Activated T-cell treated with anti-CD3 and anti-CD28 coated beads, Interleukin-2, amount 50 U/mL, for 48 hours (primary cell): Measurements from ENCODE around the gene RIOK3.
"Not testable (repeated sequence)": the region's sequence is repeated elsewhere in the genome, so short reads cannot be mapped to it uniquely, and the experiment has no call there.

ENCODE experiments used
- DNase-seq, 2 experiments: peaks; one replicate each; pipeline ENCODE4 v3.0.0-alpha.2; 2020

Gene RIOK3

DNA sequence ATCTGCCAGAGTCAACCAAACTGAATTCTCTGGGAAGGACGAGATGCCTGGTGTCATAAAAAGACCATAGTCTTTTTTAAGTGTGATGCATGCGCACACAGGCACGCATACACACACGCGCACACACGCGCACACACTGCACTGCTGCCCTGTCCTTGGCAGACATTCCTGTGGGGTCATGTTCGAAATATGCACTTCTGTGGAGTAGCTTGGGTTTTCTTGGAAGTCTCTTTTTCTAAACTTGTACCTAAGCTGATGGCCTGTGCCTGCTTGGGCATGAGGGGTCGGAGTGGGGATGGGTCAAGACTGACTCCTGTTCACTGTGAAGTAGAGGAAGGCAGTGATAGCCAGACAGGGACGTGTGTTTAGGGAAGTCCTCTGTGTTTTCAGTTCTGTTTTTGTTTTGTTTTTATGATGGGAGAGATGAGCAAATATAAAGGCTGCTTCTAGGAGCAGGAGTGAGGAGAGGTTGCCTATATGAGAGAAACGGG is 46.2 kb downstream of the RIOK3 start:
- no peak for DNase-seq

- no peak for DNase-seq
Observed at GRCh38 chr18:23501626-23502025, 48.5 kb downstream of the RIOK3 start.

DNA sequence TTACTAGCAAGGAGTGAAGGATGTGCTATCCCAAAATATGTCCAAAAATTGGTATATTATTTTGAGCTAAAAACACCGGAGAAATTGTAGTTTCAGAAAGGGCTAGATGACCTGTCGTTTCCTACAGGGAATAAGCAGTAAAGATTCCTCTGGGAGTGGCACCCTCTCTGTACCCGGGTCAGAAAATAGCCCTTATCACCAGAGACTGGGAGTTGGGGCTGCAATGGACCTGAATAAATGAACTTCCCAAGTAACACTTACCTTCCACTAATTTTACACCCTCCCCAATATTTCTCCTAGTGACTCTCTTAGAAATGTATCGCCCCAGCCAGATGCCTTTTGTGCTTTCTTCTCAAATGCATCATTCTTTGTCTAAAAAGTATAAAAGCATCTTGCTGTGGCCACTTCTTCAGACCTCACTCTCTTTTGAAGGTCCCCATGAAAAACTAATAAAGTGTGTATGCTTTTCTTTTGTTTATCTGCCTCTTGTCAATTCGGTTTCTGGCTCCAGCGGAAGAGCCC is 49.5 kb downstream of the RIOK3 start:
- DNase-seq: no peak

- DNase-seq: peak; percentile 98 to 99
Observed at GRCh38 chr18:23503038-23503962, 50.2 kb downstream of the RIOK3 start, which contains the start of gene RMC1. Gene RMC1 (plus strand): TSS chr18:23503511. CDS start chr18:23503619, 108 bp downstream.

- no peak for DNase-seq
Observed at GRCh38 chr18:23503963-23504344, 50.9 kb downstream of the RIOK3 start.

GRCh38 chr18:23504720-23505119 is 51.6 kb downstream of the RIOK3 start:
- DNase-seq: no peak

DNA sequence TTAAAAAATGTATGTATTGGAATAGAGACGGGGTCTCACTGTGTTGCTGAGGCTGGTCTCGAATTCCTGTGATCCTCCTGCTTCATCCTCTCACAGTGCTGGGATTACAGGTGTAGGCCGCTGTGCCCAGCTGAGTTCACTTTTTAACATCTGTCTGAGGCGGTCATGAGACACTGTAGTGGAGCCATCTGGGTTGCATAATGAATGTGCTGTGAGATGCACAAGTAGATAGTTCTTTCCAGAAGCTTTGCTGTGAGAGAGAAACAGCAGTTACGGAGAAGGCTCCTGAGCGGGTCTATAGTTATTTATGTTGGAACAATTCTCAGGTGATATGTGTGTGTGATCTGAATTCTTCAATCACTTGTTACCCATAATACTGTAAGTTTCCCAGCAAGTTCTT is 53.3 kb downstream of the RIOK3 start:
- DNase-seq: no peak

- DNase-seq: not testable (repeated sequence)
Observed at GRCh38 chr18:23510923-23511322, 57.8 kb downstream of the RIOK3 start.

- not testable (repeated sequence) for DNase-seq
Observed at GRCh38 chr18:23512216-23512615, 59.1 kb downstream of the RIOK3 start.

DNA sequence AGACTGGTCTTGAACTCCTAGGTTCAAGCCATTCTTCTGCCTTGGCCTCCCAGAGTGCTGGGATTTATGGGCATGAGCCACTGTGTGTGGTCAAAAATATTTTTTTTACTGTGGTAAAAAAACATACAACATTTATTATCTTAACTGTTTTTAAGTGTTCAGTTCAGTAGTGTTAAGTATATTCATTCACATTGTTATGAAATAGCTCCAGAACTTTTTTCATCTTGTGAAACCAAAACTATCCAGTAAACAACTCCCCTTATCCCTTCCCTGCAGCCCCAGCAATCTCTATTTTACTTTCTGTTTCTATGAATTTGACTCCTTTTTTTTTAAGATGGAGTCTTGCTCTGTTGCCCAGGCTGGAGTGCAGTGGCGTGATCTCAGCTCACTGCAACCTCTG is 59.6 kb downstream of the RIOK3 start:
- no peak for DNase-seq

DNA sequence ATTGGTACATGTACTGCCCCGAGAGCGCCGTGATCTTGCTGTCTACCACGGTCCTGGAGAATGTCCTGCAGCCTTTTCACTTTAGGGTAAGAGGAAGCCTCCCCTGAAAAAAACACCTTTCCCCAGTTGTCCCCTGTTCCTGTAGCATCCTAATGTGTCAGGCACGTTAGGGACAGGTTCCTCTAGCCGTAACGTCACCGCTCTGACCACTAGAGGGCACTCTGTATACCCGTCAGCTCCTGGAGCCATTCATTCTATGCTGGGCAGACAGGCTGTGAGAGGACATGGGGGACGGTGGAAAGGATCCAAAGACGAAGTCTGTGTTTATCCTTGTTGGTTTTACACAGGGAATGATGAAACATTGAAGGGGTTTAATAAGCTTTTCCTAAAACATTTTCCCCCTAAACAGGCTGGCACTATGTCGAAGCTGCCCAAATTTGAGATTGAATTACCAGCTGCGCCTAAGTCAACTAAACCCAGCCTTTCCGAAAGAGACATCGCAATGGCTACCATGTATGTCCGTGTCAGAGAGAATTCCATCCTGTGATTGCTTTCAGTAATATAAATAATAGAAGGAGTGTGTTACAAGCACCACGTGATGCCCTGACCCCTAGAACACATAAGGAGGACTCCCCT is 62.9 kb downstream of the RIOK3 start:
- DNase-seq: peak; percentile 77 to 82

DNA sequence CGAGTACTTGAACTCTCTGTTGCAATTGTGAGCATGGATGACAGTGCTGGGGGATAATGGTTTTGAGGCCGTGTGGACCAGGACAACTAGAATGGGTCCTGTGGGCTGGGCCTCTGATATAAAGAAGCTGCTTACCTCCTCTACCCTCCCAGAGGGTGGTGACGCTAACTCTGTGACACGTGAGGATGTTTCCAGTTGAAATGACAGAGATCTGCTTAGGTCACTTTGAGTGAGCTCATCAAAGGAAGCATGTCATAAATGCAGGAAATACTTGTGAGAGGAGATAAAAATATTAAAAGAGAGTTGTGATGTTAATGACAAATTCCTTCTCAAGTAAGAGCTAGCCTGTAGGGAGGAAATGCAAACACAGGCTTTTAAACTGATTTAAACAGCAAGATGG is 66.6 kb downstream of the RIOK3 start:
- no peak for DNase-seq

GRCh38 chr18:23521271-23521670 is 68.2 kb downstream of the RIOK3 start:
- DNase-seq: no peak

DNA sequence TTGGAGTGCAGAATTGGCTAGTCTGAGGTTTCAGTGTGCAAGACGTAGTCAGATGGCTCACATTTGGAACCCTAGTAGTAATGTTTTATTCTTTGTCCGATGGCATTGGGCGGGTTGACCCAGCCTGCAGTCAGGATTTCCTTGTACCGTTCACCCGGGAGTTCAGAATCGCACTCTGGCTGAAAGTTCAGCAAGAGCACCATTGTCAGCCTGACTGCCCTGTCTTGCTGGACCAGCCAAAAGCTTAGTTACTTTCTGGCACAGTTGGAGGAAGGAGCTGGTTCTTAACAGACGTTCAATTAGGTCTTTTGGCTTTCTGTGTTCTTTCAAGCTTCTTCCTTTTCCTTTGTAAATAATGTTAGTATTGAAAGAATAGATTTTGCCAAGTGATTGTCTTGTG is 68.8 kb downstream of the RIOK3 start:
- DNase-seq: no peak

GRCh38 chr18:23523429-23524212 is 70.5 kb downstream of the RIOK3 start:
- no peak for DNase-seq

DNA sequence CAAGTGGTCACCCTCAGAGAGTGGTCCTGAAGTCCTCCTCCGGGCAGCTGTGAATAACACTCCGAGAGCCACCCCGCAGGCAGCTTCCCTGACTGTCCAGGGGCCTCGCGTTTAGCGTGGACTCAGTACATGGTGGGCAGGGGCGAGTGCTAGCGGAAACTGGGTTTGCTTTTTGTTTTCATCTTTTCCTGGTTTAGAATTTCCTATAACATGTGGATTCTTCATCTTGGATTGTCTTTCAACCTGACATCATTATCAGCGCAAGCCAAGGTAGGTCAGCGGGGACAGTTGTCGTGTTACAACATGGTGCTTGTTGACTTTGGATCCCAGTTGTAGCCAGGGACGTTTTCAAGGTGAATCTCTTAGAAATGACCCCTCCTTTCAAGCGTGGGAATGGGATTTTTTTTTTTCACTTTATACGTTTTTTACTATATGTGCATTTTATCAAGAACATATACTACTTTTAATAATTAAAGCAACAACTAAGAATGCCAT is 71.2 kb downstream of the RIOK3 start:
- no peak for DNase-seq

GRCh38 chr18:23526501-23527063 is 73.5 kb downstream of the RIOK3 start:
- no peak for DNase-seq

DNA sequence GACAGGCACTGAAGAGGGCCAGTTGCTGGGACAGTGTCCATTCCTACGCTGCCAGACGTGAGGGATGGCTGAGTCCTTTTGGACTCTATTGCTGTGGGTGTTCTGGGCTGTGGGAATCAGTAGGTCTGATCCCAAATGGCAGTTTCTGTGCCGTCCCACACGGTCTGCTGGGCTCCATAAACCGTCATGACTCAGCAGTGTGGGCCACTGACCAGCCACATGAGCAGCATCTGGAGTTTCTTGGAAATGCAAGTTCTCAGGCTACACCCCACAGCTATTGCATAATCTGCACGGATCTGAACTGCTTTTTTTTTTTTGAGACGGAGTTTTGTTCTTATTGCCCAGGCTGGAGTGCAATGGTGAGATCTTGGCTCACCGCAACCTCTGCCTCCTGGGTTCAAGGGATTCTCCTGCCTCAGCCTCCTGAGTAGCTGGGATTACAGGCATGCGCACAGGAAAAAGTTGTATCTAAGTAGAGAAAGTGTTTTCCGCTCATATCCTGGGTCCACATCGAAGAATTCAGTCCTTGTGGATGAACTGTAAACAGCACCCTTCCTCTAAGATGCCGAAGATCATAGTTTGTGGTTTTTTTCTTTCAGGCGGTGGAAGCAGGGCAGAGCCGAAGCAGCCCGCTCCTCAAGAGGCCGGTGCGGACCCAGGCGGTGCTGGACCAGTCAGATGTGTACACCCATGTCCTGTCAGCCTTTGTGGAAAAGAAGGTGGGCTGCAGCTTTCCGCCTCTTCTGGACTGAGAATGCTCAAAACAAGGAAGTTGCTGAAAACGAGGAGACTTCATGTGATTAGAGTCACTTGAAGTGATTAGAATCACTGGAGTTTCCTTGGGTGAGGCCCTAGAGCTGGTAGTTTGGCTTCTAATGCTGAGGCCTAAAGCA is 75.7 kb downstream of the RIOK3 start:
- no peak for DNase-seq

GRCh38 chr18:23529604-23530003 is 76.5 kb downstream of the RIOK3 start:
- DNase-seq: no peak

GRCh38 chr18:23530195-23530594 is 77.1 kb downstream of the RIOK3 start:
- DNase-seq: no peak

DNA sequence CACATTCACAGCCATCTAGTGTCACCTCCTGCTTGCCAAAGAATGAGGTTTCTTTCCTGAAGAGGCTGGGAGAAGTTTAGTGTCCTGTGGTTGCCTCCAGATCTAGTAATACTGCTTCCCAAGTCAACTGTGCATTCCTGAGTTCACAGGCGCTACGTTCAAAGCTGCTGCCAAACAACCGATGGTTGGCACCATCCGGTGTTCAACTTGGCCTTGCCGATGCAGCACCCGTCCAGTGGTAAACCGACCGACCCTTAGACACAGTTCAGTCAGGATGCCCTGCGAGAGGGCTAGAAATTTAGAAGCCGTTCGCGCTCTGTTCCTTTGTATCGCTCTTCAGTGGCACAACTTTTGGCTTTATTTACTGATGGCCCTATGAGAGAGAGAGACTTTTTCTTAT is 78.8 kb downstream of the RIOK3 start:
- no peak for DNase-seq
